HG02981 (cell line): ENCODE measurements around the gene CPA5.

ENCODE experiments used
- ATAC-seq: cut with Tn5 transposase; IDR thresholded peaks from one replicate; pipeline ENCODE4 v1.9.1; 2021; ENCODE audit warnings: mild to moderate bottlenecking, moderate library complexity; ENCODE audit not compliant: unreplicated experiment

Gene CPA5

DNA sequence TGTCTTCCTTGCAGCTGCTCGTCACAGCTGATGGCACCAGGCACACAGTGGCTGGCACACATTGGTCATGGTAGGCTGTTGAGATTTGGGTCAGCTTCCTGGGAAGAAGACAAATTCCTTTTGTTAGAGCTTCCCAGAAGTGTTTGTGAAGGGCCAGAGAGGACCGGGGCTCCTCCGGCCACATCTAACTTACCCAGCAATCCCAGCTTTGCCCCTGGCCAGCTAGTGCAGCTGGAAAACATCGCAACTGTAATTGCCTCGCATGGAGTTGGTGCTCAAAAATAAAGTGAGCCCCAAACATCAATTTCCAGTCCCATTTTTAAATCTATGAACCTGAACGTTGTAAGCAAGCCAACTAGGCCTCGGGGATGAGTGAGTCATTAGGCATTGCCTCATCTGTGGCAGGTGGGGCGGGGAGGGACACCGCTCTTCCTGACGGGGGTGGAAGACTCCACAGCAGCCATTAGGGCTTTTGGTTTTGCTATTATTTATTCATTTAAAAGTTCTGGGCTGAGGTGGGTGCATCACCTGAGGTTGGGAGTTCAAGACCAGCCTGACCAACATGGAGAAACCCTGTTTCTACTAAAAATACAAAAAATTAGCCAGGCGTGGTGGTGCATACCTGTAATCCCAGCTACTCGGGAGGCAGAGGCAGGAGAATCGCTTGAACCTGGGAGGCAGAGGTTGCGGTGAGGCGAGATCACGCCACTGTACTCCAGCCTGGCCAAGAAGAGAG, 12.4 kb downstream of the CPA5 start:
- ATAC-seq, result no peak

DNA sequence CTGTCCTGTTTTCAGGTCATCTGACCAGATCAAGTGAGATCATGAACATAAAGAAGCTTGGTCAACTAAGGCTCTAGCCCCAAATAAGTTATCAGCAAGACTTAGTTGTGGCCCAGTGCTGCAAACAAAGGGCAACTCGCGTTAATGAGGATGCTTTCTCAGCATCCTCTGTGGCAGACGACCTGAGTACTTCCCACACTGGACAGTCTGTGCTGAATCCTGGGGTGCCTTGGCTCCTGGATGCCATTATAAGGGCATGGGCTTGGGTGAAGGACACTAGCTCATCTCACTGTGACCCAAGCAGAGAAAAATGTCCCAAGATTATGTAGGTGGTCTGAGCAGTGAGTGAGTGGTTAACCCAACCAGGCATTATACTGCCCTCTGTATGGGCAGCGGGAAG, 13.9 kb downstream of the CPA5 start:
- no peak for ATAC-seq

DNA sequence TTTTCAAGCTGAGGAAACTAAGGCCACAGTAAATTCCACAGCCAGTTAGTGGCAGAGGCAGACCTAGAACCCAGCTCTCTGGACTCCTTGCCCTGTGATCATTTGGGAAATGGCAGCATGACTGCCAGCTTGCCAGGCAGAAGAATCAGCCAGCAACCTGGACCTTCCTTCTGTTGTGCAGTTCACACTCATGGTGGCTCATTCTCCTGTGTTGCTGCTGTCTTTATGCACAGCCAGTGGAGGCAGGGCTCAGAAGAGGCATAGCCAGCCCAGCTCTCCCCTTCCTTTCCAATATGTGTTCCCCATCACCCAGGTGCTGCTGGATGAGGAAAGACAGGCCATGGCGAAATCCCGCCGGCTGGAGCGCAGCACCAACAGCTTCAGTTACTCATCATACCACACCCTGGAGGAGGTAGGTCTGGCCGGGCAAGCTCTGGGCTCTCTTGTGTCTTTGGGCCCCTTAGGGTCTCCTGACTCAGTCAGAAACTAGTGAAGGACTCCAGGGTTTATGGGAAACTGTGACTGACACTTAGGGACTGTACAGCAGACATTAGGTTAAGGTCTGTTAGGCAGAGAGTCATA, 14.8 kb downstream of the CPA5 start:
- no peak for ATAC-seq

DNA sequence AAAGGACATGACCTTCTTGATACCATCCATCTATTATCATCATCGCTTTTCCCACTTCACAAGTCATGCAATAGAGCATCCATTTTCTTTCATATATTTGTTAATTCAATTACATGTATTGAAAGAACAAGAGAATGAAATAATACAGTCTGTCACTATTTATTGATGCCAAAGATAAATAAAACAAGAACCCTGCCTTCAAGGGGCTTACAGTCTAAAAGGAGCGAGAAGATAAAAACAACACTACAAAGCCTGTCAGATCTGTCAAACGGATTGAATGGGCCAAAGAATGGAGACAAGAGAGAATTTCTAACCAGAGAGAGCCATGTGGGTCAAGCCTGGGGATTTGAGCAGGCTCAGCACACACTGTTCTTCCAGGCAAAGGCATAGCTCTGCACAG, 15.9 kb downstream of the CPA5 start:
- ATAC-seq, result no peak

DNA sequence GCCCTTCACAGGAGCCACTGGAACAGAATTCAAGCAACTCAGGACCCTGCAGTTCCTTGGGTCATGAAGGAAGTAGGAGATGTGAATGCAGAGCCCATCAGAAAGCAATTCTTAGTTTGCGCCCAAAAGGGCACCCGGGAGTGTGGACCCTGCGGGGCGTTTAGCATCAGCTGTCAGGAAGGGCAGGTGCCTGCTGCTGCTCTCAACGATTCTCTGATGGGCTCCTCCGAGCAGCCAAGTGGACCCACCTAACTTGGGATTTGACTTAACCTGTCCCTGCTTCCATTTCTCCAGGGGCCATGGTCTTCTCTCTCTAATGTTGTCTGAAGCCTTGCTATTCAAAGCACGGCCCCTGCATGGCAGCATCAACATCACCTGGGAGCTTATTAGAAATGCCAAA, 17.1 kb downstream of the CPA5 start:
- ATAC-seq, result no peak

DNA sequence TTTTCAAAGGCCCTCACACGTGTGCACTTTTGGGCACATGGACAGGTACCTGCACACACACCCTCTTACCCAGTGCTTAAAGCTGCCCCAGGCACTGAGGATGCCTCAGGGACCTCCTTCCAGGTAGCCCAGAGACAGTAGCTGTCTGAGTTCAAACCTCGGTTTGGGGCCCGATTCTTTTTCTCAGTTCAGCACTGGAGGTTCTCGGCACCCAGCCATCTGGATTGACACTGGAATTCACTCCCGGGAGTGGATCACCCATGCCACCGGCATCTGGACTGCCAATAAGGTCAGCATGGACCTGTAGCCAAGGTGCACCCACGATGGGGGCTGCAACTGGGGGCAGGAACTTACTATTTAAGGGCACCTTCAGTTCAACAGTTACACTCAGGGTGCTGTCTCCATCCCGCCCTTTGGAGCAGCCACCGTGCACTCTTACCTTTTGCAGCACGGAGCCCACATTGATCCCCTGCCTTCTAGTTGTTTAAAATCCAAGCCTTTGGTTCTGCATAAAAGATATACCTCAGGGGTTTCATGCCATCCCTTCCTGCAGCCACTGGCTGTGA, 17.7 kb downstream of the CPA5 start:
- no peak for ATAC-seq

DNA sequence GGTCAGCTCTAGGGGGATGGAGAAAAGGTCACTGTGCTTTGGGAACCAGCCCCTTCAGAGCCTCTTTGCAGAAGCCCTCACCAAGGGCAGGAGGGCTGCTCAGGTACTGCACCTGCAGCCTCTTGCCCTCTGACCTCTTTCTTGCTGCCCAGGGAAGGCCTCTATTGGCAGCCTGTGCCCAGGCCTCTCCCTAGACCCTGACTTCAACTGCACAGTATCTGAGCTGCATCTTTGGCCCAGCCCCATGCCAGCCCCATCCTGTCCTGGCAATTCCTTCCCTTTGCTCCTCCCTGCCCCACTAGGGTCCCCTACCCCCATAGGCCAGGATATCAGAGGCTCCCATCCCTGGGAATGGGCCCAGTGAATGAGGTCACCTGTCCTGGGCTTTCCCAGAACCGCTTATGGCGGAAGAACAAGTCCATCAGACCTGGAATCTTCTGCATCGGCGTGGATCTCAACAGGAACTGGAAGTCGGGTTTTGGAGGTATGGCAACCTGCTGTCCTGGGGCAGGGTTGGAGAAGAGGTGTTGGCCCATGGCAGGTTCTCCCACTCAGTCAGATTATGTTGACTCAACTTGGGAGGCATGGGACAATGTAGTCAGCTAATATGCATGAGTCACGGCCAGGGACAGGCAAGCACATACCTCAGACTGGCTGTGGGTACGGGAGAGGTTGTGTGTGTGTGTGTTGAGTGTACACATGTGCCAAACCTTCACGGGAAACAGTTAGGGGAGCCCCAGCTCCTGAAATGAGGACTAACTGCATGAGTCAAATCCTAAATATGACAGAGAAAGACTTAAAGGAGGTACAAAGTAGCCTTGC, 18.6 kb downstream of the CPA5 start:
- no peak for ATAC-seq

DNA sequence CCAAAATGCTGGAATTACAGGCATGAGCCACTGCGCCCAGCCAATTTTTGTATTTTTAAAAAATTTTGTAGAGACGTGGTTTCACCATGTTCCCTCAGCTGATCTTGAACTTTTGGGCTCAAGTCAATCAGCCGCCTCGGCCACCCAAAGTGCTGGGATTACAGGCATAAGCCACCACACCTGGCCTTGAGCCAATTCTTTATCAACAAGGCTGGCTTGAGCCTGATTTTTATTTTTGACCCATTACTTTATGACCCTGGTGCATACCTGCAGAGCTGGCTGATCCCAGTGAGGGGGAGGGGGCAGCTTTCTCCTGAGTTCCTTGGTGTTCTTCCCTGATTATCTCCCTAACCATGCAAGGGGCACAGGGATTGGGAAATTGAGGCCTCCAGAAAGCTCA, 19.8 kb downstream of the CPA5 start:
- ATAC-seq, result no peak

DNA sequence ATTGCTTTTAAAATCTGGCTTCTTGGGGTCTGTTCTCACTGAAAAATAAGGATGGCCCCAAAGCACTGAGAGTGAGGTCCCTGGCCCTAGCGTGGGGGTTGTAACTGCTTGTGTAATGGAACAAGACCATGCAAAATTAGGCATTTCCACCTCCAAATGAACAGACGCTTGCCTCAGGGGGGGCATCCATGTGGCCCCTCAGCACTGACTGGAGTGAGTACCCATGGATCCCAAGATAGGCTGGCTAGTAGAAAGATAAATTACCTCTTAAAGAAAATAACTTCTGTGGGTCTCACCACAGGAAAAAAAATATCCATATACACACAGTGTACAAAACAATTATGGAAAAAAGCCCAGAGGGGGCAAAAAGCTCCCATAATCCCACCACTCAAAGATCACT, 20.5 kb downstream of the CPA5 start:
- ATAC-seq, result no peak

DNA sequence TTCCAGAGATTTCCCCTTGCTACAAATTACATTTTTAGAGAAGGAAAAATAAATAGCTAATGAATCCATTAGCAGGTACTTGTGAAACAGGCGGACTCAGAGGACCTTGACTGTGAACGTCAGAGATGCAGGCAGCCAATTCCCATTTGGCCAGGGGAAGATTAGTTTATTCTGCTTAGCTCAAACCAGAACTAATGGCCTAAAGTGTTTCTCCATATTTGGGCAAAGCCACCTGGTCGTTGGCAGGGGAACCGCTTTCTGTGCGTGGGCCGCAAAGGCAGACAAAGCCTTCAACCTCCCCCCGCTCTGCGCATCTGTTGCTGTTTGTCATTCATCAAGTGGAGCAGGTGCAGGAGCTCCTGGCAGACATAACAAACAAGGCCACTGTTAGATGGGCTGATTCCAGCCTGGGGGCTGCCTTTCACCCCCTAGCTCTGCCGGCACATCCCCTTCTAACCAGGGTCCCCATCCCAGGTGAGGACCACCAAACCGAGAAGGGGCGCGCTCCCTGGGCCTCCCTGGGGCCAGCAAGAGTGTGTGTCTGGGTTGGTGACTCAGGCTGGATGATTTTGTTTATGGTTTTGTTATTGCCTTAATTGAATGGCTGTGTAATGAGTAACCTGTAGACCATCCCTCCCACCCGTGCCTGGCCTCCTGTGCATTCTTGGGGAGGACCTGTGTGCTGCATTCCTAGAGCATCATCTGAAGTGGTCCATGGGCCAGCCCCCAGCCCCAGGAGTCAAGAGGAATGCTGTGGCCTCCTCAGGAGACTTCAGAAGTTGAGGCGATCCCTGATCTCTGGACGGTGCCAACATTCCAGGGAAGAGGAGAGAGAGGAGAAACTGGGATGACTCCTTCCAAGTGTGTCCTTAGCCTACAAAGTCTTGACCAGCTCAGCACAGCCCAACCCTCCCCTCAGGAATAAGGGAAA, 21.2 kb downstream of the CPA5 start:
- peak; percentile 65 for ATAC-seq

DNA sequence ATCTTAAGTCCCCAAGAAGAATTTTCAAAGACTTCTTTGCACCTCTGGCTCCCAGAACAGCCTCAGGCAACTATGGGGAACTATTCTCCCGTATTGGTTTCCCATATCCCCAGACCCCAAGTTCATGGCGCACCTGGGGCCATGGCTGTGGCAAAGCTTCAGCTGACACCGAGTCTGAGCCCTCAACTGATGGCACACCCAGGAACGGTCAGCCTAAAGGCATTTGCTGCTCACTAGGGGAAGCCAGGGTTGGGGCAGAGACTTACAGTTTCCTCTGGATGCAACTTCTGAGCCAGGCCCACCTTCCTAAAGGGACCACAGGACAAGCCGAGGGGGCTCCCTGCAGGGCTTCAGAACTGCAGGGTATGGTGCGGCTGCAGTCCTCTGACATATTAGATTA, 21.9 kb downstream of the CPA5 start:
- ATAC-seq, result no peak

DNA sequence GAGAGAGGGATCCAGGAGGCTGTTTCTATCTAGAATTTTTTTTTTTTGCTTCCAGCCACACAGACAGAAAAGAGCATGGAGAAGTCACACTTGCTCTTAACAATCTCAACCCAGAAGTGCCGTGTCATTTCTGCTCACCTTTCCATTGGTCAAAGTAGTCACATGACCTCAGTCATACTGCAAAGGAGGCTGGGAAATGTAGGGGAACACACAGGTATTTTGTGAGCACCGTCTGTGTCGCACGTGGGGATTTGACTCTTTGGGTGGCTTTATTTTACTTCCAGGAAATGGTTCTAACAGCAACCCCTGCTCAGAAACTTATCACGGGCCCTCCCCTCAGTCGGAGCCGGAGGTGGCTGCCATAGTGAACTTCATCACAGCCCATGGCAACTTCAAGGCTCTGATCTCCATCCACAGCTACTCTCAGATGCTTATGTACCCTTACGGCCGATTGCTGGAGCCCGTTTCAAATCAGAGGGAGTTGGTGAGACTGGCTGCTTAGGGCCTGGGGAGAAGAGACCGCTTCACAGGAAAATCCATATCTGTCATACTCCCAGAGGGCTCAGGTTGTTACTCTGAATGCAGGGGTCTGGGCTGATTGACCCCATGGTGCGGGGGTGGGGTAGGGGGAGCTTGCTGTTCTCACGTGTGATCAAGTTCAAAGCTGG, 22.6 kb downstream of the CPA5 start:
- ATAC-seq, result no peak

DNA sequence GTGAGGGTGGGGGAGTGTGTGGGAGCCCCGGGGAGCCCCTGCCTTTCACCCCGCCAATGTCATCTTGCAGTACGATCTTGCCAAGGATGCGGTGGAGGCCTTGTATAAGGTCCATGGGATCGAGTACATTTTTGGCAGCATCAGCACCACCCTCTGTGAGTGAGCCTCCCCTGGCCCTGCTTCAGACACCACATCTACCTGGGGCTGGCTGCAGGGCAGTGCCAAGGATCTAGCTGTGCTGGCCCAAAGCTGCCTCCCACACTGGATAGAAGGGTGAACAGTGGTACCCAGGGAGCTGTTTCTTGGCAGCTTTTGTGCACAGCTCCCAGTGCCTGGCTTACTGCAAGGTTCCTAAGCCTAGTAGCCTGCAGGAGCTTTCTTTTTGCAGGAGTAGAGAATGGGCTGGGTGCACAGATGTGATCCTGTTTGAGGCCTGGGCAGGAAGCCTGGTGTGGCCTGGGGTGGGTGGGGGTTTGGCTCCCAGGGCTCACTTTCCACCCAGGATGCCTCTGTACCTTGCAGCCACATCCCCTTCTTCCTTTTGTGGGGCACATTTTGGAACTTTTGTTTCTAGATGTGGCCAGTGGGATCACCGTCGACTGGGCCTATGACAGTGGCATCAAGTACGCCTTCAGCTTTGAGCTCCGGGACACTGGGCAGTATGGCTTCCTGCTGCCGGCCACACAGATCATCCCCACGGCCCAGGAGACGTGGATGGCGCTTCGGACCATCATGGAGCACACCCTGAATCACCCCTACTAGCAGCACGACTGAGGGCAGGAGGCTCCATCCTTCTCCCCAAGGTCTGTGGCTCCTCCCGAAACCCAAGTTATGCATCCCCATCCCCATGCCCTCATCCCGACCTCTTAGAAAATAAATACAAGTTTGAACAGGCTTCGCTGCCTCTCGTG, 23.5 kb downstream of the CPA5 start:
- no peak for ATAC-seq

DNA sequence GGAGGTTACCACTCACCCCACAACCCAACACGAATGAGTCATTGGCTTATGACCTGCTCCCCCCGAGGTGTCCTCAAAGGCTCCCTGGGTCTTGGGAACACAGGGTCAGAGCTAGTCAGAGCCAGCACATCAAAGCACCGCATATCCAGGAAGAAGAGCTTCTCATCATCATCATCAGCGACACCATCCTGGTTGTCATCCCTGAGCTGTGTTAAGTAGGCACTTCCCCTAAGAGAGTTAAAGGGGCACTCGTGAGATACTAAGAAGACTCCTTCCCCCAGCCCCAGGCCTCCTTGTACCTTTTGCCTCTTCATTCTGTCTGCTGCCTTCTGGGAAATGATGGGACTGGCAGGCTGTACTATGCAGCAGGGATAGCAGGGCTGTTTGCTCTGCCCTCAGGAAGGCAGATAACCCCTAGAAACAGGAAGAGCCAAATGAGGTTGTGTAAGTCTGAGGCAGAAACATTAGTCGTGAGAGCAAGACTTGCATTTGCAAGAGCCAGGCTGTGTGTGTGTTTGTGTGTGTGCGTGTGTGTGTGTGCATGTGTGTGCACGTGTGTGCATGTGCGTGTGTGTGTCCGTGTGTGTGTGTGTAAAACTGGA, 24.6 kb downstream of the CPA5 start:
- no peak for ATAC-seq

DNA sequence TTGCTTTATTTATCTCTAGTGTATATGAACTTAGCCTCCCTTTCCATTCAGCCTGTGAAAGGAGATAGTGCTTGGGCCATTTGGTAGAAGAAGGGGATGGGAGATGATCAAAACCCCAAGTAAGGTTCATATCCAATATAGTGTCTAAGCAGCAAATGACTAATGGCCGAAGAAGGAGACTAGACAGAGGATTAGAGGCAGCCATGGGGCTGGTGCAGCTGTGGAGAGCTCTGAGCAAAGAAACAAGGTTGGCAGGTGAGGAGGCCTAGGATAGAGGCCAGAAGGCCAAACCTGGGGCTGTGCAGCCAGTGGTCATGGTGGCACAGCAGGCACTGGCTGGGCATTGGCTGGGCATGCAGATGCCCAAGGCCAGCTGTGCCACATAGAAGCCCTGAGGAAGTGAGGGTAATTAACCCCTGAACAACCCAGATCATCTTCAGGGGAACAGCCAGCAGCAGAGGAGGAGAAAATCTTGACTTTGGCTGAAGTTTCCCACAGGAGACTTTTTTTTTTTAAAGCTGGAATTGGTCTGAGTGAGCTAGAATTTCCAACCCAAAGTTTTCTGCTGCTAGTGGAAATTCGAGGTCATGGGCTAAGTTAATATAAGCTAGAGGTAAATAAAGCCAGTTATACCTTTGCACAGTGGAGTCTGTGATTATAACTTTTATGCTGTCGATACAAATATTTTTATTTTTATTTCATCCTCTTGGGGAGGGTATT, 25.4 kb downstream of the CPA5 start:
- no peak for ATAC-seq

DNA sequence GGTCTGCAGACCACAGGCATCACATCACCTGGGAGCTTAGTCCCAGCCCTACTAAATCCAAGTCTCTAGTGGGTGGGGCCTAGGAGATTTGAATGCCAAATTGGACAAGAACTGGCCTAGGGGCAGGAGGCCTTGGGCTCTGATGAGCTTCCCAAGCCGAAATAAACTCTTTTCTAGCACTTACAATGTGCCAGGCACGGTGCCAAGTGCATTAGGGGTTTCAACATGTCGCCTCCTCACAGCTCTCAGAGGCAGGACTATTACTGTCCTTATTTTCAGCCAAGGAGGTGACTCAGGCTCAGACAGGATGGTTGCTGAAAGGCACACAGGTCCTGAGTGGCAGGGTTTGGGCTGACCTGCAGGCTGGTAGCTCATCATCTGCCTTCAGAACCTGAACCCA, 26.4 kb downstream of the CPA5 start:
- ATAC-seq, result no peak

DNA sequence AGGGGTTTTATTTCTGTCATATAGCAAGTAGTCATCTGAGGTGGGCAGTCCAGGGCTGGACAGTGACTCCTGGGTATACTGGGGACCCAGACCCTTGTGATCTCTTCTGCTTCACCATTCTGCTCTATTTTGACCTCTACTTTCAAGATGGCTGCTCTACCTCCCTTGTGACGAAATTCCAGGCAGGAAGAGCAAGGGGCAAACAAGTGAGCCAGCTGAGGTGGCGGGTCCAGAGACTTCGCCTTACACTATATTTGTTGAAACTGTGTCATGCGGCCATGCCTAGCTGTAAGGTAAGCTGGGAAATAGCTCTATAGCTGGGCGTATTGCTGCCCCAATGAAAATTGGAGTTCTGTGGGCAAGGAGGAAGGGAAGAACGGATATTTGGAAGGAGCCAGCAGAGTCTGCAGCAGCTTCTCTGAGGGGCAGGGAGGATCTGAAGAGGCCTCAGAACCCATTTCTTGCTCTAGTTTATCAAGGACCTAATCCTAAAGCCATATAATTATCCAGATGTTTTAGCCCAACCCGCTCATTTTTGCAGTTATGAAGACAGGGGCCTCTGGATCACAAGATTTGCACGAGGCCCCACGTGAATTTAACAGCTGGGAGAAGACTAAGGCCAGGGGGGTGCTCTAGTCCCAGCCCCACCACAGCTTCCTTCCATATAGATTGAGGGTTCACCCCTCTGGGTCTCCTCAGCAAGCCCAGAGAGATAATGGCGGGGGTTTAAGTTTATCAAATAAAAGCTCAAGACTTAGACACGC, 28.0 kb downstream of the CPA5 start:
- ATAC-seq, result no peak
